HepG2 (cell line): ENCODE data around the gene COX6A2. TPM values are rescaled to one million over a fixed set of nuclear protein-coding genes. Genes with fewer than 3 reads are reported as not detected.

Experiments
- CBX5 ChIP-seq: sonication (generic); formaldehyde crosslinking; IDR thresholded peaks from 2 replicates; pipeline ENCODE4 v1.4.0; 2020; ENCODE audit warnings: missing genetic modification reagents, borderline replicate concordance
- CENPX ChIP-seq: sonication (generic); formaldehyde crosslinking; IDR thresholded peaks from 2 replicates; pipeline ENCODE4 v1.9.0; 2021; ENCODE audit warnings: mild to moderate bottlenecking, missing genetic modification reagents, moderate library complexity
- FOSL2 ChIP-seq: sonication (generic); formaldehyde crosslinking; IDR thresholded peaks from 2 replicates; pipeline ENCODE4 v1.4.0; 2020; ENCODE audit warnings: missing genetic modification reagents
- HNF1B ChIP-seq: sonication (generic); formaldehyde crosslinking; IDR thresholded peaks from 2 replicates; pipeline ENCODE4 v1.5.1; 2020; ENCODE audit warnings: mild to moderate bottlenecking, moderate library complexity, missing genetic modification reagents
- HOXA9 ChIP-seq: sonication (generic); formaldehyde crosslinking; IDR thresholded peaks from 2 replicates; pipeline ENCODE4 v1.8.1; 2022; ENCODE audit warnings: missing genetic modification reagents, mild to moderate bottlenecking, moderate library complexity, borderline replicate concordance
- NFE2 ChIP-seq: sonication (generic); formaldehyde crosslinking; IDR thresholded peaks from 2 replicates; pipeline ENCODE4 v1.4.0; 2020; ENCODE audit warnings: missing genetic modification reagents
- PHB2 ChIP-seq: fragments of 450-650 bp; IDR thresholded peaks from 2 replicates; pipeline ENCODE4 v1.6.1; 2018; ENCODE audit not compliant: partially characterized antibody
- PPARG ChIP-seq: conservative IDR thresholded peaks from 2 replicates; pipeline ENCODE4 v1.6.1; 2016; ENCODE audit warnings: missing biosample characterization, missing genetic modification reagents
- REL ChIP-seq: sonication (generic); formaldehyde crosslinking; conservative IDR thresholded peaks from 2 replicates; pipeline ENCODE4 v1.8.0; 2022; ENCODE audit warnings: mild to moderate bottlenecking, missing genetic modification reagents, moderate library complexity
- SCMH1 ChIP-seq: sonication (generic); formaldehyde crosslinking; IDR thresholded peaks from 2 replicates; pipeline ENCODE4 v1.9.0; 2021; ENCODE audit warnings: missing genetic modification reagents, mild to moderate bottlenecking, borderline replicate concordance
- SP4 ChIP-seq: sonication (generic); formaldehyde crosslinking; IDR thresholded peaks from 2 replicates; pipeline ENCODE4 v1.8.1; 2023; ENCODE audit warnings: mild to moderate bottlenecking, missing genetic modification reagents
- THAP9 ChIP-seq: sonication (generic); formaldehyde crosslinking; IDR thresholded peaks from 2 replicates; pipeline ENCODE4; 2020; ENCODE audit warnings: missing genetic modification reagents, mild to moderate bottlenecking, borderline replicate concordance
- XBP1 ChIP-seq: sonication (generic); formaldehyde crosslinking; IDR thresholded peaks from 2 replicates; pipeline ENCODE4 v1.5.0; 2020; ENCODE audit warnings: missing genetic modification reagents
- ZNF776 ChIP-seq: sonication (generic); formaldehyde crosslinking; IDR thresholded peaks from 2 replicates; pipeline ENCODE4 v1.4.0; 2020; ENCODE audit warnings: mild to moderate bottlenecking, missing genetic modification reagents
- ZSCAN30 ChIP-seq: sonication (generic); formaldehyde crosslinking; IDR thresholded peaks from 2 replicates; pipeline ENCODE4 v1.5.0; 2020; ENCODE audit warnings: mild to moderate bottlenecking, missing genetic modification reagents
- polyA plus RNA-seq, 8 experiments: library from polyadenylated mRNA; depleted of rRNA in 3 of 8; stranded (reverse) in 7 of 8; unstranded in 1 of 8; fragments of >200 nt; fragmentation: Illumina TruSeq in 4 of 8; extraction: Trizol in 4 of 8; gene quantifications; 2 replicates each; pipeline versions ENCODE4 v1.2.1 to v1.2.3, GENCODE V29; 2011 to 2016; ENCODE audit warnings: low read depth in 4 of 8, missing spikeins in 1 of 8, mixed read lengths in 1 of 8; ENCODE audit not compliant: insufficient read depth in 1 of 8
- total RNA-seq, 5 experiments: library from RNA; depleted of rRNA; stranded (reverse); fragments of >200 nt; fragmentation: Illumina TruSeq; extraction: Trizol; gene quantifications; 2 replicates each; pipeline ENCODE4 v1.2.3, GENCODE V29; 2016; ENCODE audit warnings: low read depth in 1 of 5
- TF ChIP-seq, protein P1 (sequence below), 2 experiments: fragments of 450-650 bp in 1 of 2; sonication (generic) in 1 of 2; formaldehyde crosslinking; IDR thresholded peaks; 2 replicates each; pipeline versions ENCODE4 v1.5.0 to v1.8.0; 2020 to 2022; ENCODE audit warnings: mild to moderate bottlenecking in 1 of 2, missing genetic modification reagents in 1 of 2
- TF ChIP-seq, protein P2 (sequence below): sonication (generic); formaldehyde crosslinking; IDR thresholded peaks from 2 replicates; pipeline ENCODE4 v1.4.0; 2020; ENCODE audit warnings: missing genetic modification reagents
- TF ChIP-seq, protein P3 (sequence below): sonication (generic); formaldehyde crosslinking; IDR thresholded peaks from 2 replicates; pipeline ENCODE4 v1.4.0; 2020; ENCODE audit warnings: missing genetic modification reagents; ENCODE audit errors: not compliant biosample characterization

The COX6A2 gene
- total and polyA plus RNA-seq, 2 of the 13 experiments (the other 11 are each of a cell fraction or from before 2014, with no cell fraction given): not detected

- TF ChIP-seq, protein P1, sequence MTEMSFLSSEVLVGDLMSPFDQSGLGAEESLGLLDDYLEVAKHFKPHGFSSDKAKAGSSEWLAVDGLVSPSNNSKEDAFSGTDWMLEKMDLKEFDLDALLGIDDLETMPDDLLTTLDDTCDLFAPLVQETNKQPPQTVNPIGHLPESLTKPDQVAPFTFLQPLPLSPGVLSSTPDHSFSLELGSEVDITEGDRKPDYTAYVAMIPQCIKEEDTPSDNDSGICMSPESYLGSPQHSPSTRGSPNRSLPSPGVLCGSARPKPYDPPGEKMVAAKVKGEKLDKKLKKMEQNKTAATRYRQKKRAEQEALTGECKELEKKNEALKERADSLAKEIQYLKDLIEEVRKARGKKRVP (CRISPR knock-in tag; IDR thresholded peaks at IDR 0.05): no peak
- TF ChIP-seq HNF1B (peak; percentile 34; the same call in 1 of the 2 replicates), THAP9 (CRISPR knock-in tag) (peak; percentile 71), REL (CRISPR knock-in tag) (peak; percentile 87; the same call in 1 of the 2 replicates), SP4 (CRISPR knock-in tag) (0 out of 2 replicates have a peak, but pooled peaks have one; percentile 37), FOSL2 (CRISPR knock-in tag) (no peak; the same call in 1 of the 2 replicates), ZSCAN30 (peak; percentile 19; the same call in 1 of the 2 replicates), CBX5 (CRISPR knock-in tag) (no peak; the same call in 1 of the 2 replicates), SCMH1 (CRISPR knock-in tag) (no peak), NFE2 (CRISPR knock-in tag) (no peak), PPARG (CRISPR knock-in tag) (no peak; the same call in 1 of the 2 replicates), ZNF776 (CRISPR knock-in tag) (no peak; the same call in 1 of the 2 replicates), CENPX (CRISPR knock-in tag) (no peak), PHB2 (no peak), XBP1 (no peak), HOXA9 (CRISPR knock-in tag) (no peak)
- TF ChIP-seq, protein P2, sequence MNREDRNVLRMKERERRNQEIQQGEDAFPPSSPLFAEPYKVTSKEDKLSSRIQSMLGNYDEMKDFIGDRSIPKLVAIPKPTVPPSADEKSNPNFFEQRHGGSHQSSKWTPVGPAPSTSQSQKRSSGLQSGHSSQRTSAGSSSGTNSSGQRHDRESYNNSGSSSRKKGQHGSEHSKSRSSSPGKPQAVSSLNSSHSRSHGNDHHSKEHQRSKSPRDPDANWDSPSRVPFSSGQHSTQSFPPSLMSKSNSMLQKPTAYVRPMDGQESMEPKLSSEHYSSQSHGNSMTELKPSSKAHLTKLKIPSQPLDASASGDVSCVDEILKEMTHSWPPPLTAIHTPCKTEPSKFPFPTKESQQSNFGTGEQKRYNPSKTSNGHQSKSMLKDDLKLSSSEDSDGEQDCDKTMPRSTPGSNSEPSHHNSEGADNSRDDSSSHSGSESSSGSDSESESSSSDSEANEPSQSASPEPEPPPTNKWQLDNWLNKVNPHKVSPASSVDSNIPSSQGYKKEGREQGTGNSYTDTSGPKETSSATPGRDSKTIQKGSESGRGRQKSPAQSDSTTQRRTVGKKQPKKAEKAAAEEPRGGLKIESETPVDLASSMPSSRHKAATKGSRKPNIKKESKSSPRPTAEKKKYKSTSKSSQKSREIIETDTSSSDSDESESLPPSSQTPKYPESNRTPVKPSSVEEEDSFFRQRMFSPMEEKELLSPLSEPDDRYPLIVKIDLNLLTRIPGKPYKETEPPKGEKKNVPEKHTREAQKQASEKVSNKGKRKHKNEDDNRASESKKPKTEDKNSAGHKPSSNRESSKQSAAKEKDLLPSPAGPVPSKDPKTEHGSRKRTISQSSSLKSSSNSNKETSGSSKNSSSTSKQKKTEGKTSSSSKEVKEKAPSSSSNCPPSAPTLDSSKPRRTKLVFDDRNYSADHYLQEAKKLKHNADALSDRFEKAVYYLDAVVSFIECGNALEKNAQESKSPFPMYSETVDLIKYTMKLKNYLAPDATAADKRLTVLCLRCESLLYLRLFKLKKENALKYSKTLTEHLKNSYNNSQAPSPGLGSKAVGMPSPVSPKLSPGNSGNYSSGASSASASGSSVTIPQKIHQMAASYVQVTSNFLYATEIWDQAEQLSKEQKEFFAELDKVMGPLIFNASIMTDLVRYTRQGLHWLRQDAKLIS: no peak
- TF ChIP-seq, protein P3, sequence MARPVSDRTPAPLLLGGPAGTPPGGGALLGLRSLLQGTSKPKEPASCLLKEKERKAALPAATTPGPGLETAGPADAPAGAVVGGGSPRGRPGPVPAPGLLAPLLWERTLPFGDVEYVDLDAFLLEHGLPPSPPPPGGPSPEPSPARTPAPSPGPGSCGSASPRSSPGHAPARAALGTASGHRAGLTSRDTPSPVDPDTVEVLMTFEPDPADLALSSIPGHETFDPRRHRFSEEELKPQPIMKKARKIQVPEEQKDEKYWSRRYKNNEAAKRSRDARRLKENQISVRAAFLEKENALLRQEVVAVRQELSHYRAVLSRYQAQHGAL (CRISPR knock-in tag): no peak
Measured at GRCh38 chr16:31477220-31478216, 49.4 kb upstream of the COX6A2 start (continued).
